HEK293 (cell line): ENCODE measurements around the gene TRIM33.

Source experiments
- CTCF ChIA-PET: fragments of 350-600 bp; formaldehyde crosslinking; extraction: SDS; loops from one replicate; lab custom pipeline; 2021; ENCODE audit warnings: antibody characterized with exemption; lab: Yijun Ruan, JAX
- POLR2A ChIA-PET: fragments of 300-600 bp; formaldehyde crosslinking; extraction: SDS; loops from one replicate; lab custom pipeline; 2020; ENCODE audit warnings: antibody characterized with exemption, inconsistent platforms; lab: Yijun Ruan, JAX
- H3K27ac ChIP-seq: fragments of 200-500 bp; sonication (Bioruptor generic); 2 replicates; pipeline ENCODE4 v1.5.1; 2014; ENCODE audit warnings: low read depth, low read length, control low read depth, inconsistent platforms; ENCODE audit errors: extremely low read depth
- H3K36me3 ChIP-seq, 2 experiments: fragments of 200-500 bp in 1 of 2; sonication (Bioruptor generic) in 1 of 2; 1 replicate in 1 of 2; 2 replicates in 1 of 2; pipeline ENCODE4 v1.5.1; 2014 to 2017; ENCODE audit warnings: inconsistent platforms in 2 of 2, low read length in 2 of 2; ENCODE audit not compliant: control insufficient read depth in 2 of 2, insufficient read depth in 1 of 2
- H3K4me1 ChIP-seq: fragments of 200-500 bp; sonication (Bioruptor generic); 2 replicates; pipeline ENCODE4 v1.5.1; 2014; ENCODE audit warnings: mild to moderate bottlenecking, low read length, inconsistent platforms; ENCODE audit not compliant: control insufficient read depth, insufficient read depth
- H3K4me3 ChIP-seq: 2 replicates; pipeline ENCODE4 v1.5.1; 2011; ENCODE audit warnings: low read depth, mild to moderate bottlenecking, control low read depth, low read length, moderate library complexity
- H3K9me3 ChIP-seq: fragments of 200-500 bp; sonication (Bioruptor generic); 2 replicates; pipeline ENCODE4 v1.5.1; 2014; ENCODE audit warnings: low read depth, low read length, inconsistent platforms; ENCODE audit not compliant: control insufficient read depth, insufficient read depth
- GLIS1 ChIP-seq: fragments of 450-650 bp; formaldehyde crosslinking; IDR thresholded peaks from 2 replicates; pipeline ENCODE4 v1.5.1; 2016; ENCODE audit warnings: missing biosample characterization, missing genetic modification characterization
- KLF1 ChIP-seq: fragments of 450-650 bp; formaldehyde crosslinking; IDR thresholded peaks from 2 replicates; pipeline ENCODE4 v1.5.1; 2016; ENCODE audit warnings: missing biosample characterization, missing genetic modification characterization
- PATZ1 ChIP-seq: fragments of 450-650 bp; formaldehyde crosslinking; IDR thresholded peaks from 2 replicates; pipeline ENCODE4 v1.5.1; 2016; ENCODE audit warnings: missing biosample characterization, missing genetic modification characterization
- WT1 ChIP-seq: fragments of 450-650 bp; formaldehyde crosslinking; IDR thresholded peaks from 2 replicates; pipeline ENCODE4 v1.5.1; 2016; ENCODE audit warnings: missing biosample characterization, missing genetic modification characterization
- ZBTB1 ChIP-seq: fragments of 450-650 bp; formaldehyde crosslinking; IDR thresholded peaks from 2 replicates; pipeline ENCODE4 v1.5.1; 2016; ENCODE audit warnings: missing biosample characterization, missing genetic modification characterization
- ZBTB20 ChIP-seq: fragments of 450-650 bp; formaldehyde crosslinking; IDR thresholded peaks from 2 replicates; pipeline ENCODE4 v1.5.1; 2016; ENCODE audit warnings: missing biosample characterization, missing genetic modification characterization
- ZIC2 ChIP-seq: fragments of 450-650 bp; formaldehyde crosslinking; IDR thresholded peaks from 2 replicates; pipeline ENCODE4 v1.5.1; 2016; ENCODE audit warnings: missing biosample characterization, missing genetic modification characterization
- ZNF121 ChIP-seq: fragments of 450-650 bp; formaldehyde crosslinking; IDR thresholded peaks from 2 replicates; pipeline ENCODE4 v1.5.1; 2016; ENCODE audit warnings: missing biosample characterization, missing genetic modification characterization
- ZNF132 ChIP-seq: fragments of 450-650 bp; formaldehyde crosslinking; IDR thresholded peaks from 2 replicates; pipeline ENCODE4 v1.5.1; 2017; ENCODE audit warnings: missing biosample characterization, missing genetic modification characterization, borderline replicate concordance
- ZNF248 ChIP-seq: fragments of 450-650 bp; formaldehyde crosslinking; IDR thresholded peaks from 2 replicates; pipeline ENCODE4 v1.5.1; 2017; ENCODE audit warnings: missing biosample characterization, missing genetic modification characterization
- ZNF341 ChIP-seq: fragments of 450-650 bp; formaldehyde crosslinking; IDR thresholded peaks from 2 replicates; pipeline ENCODE4; 2016; ENCODE audit warnings: low read depth, missing biosample characterization, missing genetic modification characterization
- ZNF600 ChIP-seq: fragments of 450-650 bp; formaldehyde crosslinking; IDR thresholded peaks from 2 replicates; pipeline ENCODE4 v1.5.1; 2016; ENCODE audit warnings: missing biosample characterization, missing genetic modification characterization
- ZNF610 ChIP-seq: fragments of 450-650 bp; formaldehyde crosslinking; IDR thresholded peaks from 2 replicates; pipeline ENCODE4 v1.5.1; 2016; ENCODE audit warnings: missing biosample characterization, missing genetic modification characterization, borderline replicate concordance
- ZNF623 ChIP-seq: fragments of 450-650 bp; formaldehyde crosslinking; IDR thresholded peaks from 2 replicates; pipeline ENCODE4 v1.5.1; 2016; ENCODE audit warnings: missing biosample characterization, missing genetic modification characterization
- ZNF626 ChIP-seq: fragments of 450-650 bp; sonication (Bioruptor Pico); formaldehyde crosslinking; IDR thresholded peaks from 2 replicates; pipeline ENCODE4 v1.5.1; 2018; ENCODE audit warnings: missing biosample characterization, missing genetic modification characterization, inconsistent platforms
- ZNF639 ChIP-seq: fragments of 450-650 bp; formaldehyde crosslinking; IDR thresholded peaks from 2 replicates; pipeline ENCODE4 v1.5.1; 2016; ENCODE audit warnings: missing biosample characterization, missing genetic modification characterization
- ZNF645 ChIP-seq: fragments of 450-650 bp; formaldehyde crosslinking; IDR thresholded peaks from 2 replicates; pipeline ENCODE4; 2016; ENCODE audit warnings: missing biosample characterization, missing genetic modification characterization
- ZNF777 ChIP-seq: fragments of 450-650 bp; formaldehyde crosslinking; IDR thresholded peaks from 2 replicates; pipeline ENCODE4 v1.5.1; 2017; ENCODE audit warnings: missing biosample characterization, missing genetic modification characterization, borderline replicate concordance
- ZNF843 ChIP-seq: fragments of 450-650 bp; formaldehyde crosslinking; IDR thresholded peaks from 2 replicates; pipeline ENCODE4 v1.5.1; 2016; ENCODE audit warnings: missing biosample characterization, missing genetic modification characterization
- ZXDB ChIP-seq: fragments of 450-650 bp; formaldehyde crosslinking; IDR thresholded peaks from 2 replicates; pipeline ENCODE4 v1.5.1; 2016; ENCODE audit warnings: missing biosample characterization, missing genetic modification characterization
- TF ChIP-seq, protein P1 (sequence below): fragments of 450-650 bp; formaldehyde crosslinking; IDR thresholded peaks from 2 replicates; pipeline ENCODE4 v1.5.1; 2017; ENCODE audit warnings: missing biosample characterization, missing genetic modification characterization
- TF ChIP-seq, protein P2 (sequence below): fragments of 450-650 bp; formaldehyde crosslinking; IDR thresholded peaks from 2 replicates; pipeline ENCODE4 v1.5.1; 2017; ENCODE audit warnings: missing biosample characterization, missing genetic modification characterization

The TRIM33 gene

GRCh38 chr1:114517348-114517747 is 6.3 kb upstream of the TRIM33 start:
- Histone ChIP-seq H3K9me3 (no peaks in the 10 kb centered on the region), H3K4me1 (no peaks in the 10 kb centered on the region), H3K27ac (no peak overlapping the region), H3K36me3 (no peaks in the 10 kb centered on the region), H3K4me3 (no peak overlapping the region)
- ChIA-PET CTCF (no interaction called here), POLR2A (no interaction called here)
- TF ChIP-seq ZNF843 (tag by site-specific recombination), result no peak
- TF ChIP-seq ZNF121, result no peak

DNA sequence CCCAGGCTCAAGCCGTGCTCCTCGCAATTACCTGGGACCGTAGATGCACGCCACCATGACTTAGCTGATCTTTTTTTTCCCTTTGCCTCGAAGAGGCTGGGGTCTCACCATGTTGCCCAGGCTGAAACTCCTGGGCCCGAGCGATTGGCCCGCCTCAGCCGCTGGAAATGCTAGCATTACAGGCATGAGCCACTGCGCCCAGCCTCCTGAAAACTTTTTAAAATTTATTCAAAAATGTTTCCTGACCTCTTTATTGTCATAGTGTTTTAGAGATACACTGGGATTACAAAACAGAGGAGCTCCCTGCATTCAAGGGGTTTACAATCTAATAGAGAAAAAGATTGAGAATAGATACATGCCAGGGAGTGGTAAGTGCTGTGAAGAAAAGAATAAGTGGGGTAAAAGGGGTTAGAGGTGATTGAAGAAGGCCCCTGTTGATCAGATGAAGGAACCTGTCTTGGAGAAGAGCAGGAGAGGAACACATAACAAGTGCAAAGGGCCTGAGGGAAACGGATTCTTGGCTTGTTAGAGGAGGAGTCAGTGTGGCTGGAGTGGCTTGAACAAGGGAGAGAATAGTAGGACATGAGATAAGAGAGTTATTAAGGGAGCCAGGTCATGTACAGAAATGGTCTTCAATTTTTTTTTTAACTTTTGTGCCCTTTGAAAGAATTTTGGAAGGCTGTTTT is 1.7 kb upstream of the TRIM33 start:
- Histone ChIP-seq H3K4me3 (no peak overlapping the region), H3K27ac (no peak overlapping the region), H3K36me3 (no peaks in the 10 kb centered on the region), H3K4me1 (no peaks in the 10 kb centered on the region), H3K9me3 (no peaks in the 10 kb centered on the region)
- POLR2A ChIA-PET, result no interaction called here
- 0 out of 2 replicates have a peak, but pooled peaks have one; percentile 21 for TF ChIP-seq ZNF623 (tag by site-specific recombination)
- TF ChIP-seq, protein P1, sequence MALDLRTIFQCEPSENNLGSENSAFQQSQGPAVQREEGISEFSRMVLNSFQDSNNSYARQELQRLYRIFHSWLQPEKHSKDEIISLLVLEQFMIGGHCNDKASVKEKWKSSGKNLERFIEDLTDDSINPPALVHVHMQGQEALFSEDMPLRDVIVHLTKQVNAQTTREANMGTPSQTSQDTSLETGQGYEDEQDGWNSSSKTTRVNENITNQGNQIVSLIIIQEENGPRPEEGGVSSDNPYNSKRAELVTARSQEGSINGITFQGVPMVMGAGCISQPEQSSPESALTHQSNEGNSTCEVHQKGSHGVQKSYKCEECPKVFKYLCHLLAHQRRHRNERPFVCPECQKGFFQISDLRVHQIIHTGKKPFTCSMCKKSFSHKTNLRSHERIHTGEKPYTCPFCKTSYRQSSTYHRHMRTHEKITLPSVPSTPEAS (tag by site-specific recombination), result no peak
- CTCF ChIA-PET, result no interaction called here

DNA sequence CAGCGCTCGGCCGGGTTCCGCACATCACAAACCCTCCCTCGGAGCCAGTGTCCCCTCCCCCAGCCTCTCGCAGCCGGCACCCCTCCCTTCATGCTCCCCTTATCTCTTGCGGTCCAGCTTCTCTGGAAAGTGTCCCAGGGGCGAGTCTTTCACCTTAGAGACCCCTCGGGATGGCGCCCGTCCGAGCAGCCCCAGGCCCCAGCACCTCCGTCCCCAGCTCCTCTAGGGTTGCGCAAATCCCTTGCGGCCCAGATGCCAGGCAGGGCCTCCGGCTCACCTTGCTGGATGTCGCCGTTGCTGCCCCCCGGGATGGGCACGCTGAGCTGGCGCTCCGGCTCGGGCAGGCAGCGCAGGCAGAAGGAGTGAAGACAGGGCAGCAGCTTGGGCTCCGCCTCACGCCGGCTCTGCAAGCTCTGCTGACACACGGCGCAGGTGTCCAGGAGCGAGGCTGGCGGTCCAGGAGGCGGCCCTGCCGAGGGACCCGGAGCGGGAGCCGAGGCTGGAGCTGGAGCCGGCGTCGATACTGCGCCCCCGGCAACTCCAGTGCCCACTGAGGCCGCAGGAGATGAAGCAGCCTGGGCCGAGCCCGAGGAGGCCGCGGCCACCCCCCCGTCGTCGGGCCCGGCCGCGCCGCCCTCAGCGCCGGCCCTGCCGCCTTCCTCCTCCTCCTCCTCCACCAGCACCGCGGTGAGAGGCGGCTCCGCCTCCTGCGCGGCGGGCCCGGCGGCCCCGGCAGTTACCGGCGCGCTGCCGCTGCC is 550 bp downstream of the TRIM33 start:
- no peaks in the 10 kb centered on the region for H3K9me3 ChIP-seq
- H3K27ac ChIP-seq, result peak overlapping the region; percentile 79
- H3K36me3 ChIP-seq, result peaks cover 0 to 18% of the 10 kb centered on the region in 2 experiments; a peak in 2 of 3 replicates
- H3K4me1 ChIP-seq, result no peaks in the 10 kb centered on the region
- H3K4me3 ChIP-seq, result peak overlapping the region; percentile 73
- ChIA-PET CTCF (interaction anchor here (0.7 to 0.8 kb wide), 2 partner anchors 84 to 299 kb away, joined by 3 to 4 read pairs; no protein-coding TSS in a partner anchor), POLR2A (interaction anchor here (0.5 to 1.6 kb wide), 6 partner anchors 10 to 256 kb away, joined by 3 to 8 read pairs (median 3); no protein-coding TSS in a partner anchor)
- TF ChIP-seq KLF1, result no peak
- 0 out of 2 replicates have a peak, but pooled peaks have one; percentile 96 for TF ChIP-seq ZNF600 (tag by site-specific recombination)
- TF ChIP-seq ZNF341 (tag by site-specific recombination), result peak; percentile 64; the same call in 1 of the 2 replicates
- no peak for TF ChIP-seq ZNF623 (tag by site-specific recombination)
- no peak; the same call in 1 of the 2 replicates for TF ChIP-seq WT1 (tag by site-specific recombination)
- TF ChIP-seq PATZ1 (tag by site-specific recombination), result 0 out of 2 replicates have a peak, but pooled peaks have one; percentile 30
- TF ChIP-seq ZNF645, result no peak
- TF ChIP-seq GLIS1 (tag by site-specific recombination), result peak; percentile 38; the same call in 1 of the 2 replicates
- no peak for TF ChIP-seq ZNF248 (tag by site-specific recombination)
- TF ChIP-seq ZNF777 (tag by site-specific recombination), result no peak; the same call in 1 of the 2 replicates
- no peak for TF ChIP-seq ZNF626 (tag by site-specific recombination)
- TF ChIP-seq, protein P2, sequence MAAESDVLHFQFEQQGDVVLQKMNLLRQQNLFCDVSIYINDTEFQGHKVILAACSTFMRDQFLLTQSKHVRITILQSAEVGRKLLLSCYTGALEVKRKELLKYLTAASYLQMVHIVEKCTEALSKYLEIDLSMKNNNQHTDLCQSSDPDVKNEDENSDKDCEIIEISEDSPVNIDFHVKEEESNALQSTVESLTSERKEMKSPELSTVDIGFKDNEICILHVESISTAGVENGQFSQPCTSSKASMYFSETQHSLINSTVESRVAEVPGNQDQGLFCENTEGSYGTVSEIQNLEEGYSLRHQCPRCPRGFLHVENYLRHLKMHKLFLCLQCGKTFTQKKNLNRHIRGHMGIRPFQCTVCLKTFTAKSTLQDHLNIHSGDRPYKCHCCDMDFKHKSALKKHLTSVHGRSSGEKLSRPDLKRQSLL (tag by site-specific recombination), result peak; percentile 65
- no peak for TF ChIP-seq ZNF132
- peak; percentile 67; the same call in 1 of the 2 replicates for TF ChIP-seq ZXDB (tag by site-specific recombination)
- peak; percentile 65; the same call in 1 of the 2 replicates for TF ChIP-seq ZBTB20 (tag by site-specific recombination)
- TF ChIP-seq ZNF610, result no peak
- TF ChIP-seq ZBTB1 (tag by site-specific recombination), result 0 out of 2 replicates have a peak, but pooled peaks have one; percentile 40
- TF ChIP-seq ZIC2 (tag by site-specific recombination), result peak; percentile 61
- TF ChIP-seq ZNF639 (tag by site-specific recombination), result no peak
